IMR-90 (cell line): ENCODE results near the gene DDX54.

Experiments used
- BHLHE40 ChIP-seq: fragments of 150-350 bp; IDR thresholded peaks from 2 replicates; pipeline ENCODE4 v1.6.1; 2016; ENCODE audit warnings: mild to moderate bottlenecking, low read depth, low read length
- CEBPB ChIP-seq: IDR thresholded peaks from 2 replicates; pipeline ENCODE4 v1.6.1; 2012; ENCODE audit warnings: low read depth, low read length, improper control_type of control experiment
- CHD1 ChIP-seq: IDR thresholded peaks from 2 replicates; pipeline ENCODE4 v1.6.1; 2012; ENCODE audit warnings: low read depth, low read length, improper control_type of control experiment
- CTCF ChIP-seq: conservative IDR thresholded peaks from 2 replicates; pipeline ENCODE4 v1.5.1; 2012; ENCODE audit warnings: mild to moderate bottlenecking, low read depth, low read length, improper control_type of control experiment
- MAFK ChIP-seq: IDR thresholded peaks from 2 replicates; pipeline ENCODE4 v1.6.1; 2012; ENCODE audit warnings: low read depth, low read length, improper control_type of control experiment
- MAZ ChIP-seq: IDR thresholded peaks from 2 replicates; pipeline ENCODE4 v1.6.1; 2012; ENCODE audit warnings: low read depth, mild to moderate bottlenecking, low read length, improper control_type of control experiment, moderate library complexity, borderline replicate concordance
- MXI1 ChIP-seq: IDR thresholded peaks from 2 replicates; pipeline ENCODE4 v1.6.1; 2012; ENCODE audit warnings: low read depth, mild to moderate bottlenecking, low read length, moderate library complexity, borderline replicate concordance
- NFE2L2 ChIP-seq: fragments of 150-350 bp; IDR thresholded peaks from 2 replicates; pipeline ENCODE4 v1.6.1; 2016; ENCODE audit warnings: low read depth, mild to moderate bottlenecking, low read length
- POLR2A ChIP-seq: IDR thresholded peaks from 2 replicates; pipeline ENCODE4 v1.6.1; 2012; ENCODE audit warnings: mild to moderate bottlenecking, low read depth, low read length
- RAD21 ChIP-seq: IDR thresholded peaks from 2 replicates; pipeline ENCODE4 v1.6.1; 2012; ENCODE audit warnings: low read length, improper control_type of control experiment
- RCOR1 ChIP-seq: IDR thresholded peaks from 2 replicates; pipeline ENCODE4 v1.6.1; 2012; ENCODE audit warnings: mild to moderate bottlenecking, low read length, improper control_type of control experiment; ENCODE audit not compliant: insufficient replicate concordance
- RFX5 ChIP-seq: IDR thresholded peaks from 2 replicates; pipeline ENCODE4 v1.8.0; 2012; ENCODE audit warnings: low read depth, mild to moderate bottlenecking, low read length, moderate library complexity
- SMC3 ChIP-seq: fragments of 150-350 bp; IDR thresholded peaks from 2 replicates; pipeline ENCODE4 v1.6.1; 2016; ENCODE audit warnings: low read depth, mild to moderate bottlenecking, antibody characterized with exemption, low read length, moderate library complexity
- USF2 ChIP-seq: fragments of 150-350 bp; IDR thresholded peaks from 2 replicates; pipeline ENCODE4 v1.6.1; 2017; ENCODE audit warnings: mild to moderate bottlenecking, antibody characterized with exemption, low read length, low read depth

- TF ChIP-seq RAD21 (no peak), CTCF (no peak), RFX5 (no peak), POLR2A (no peak), CHD1 (no peak), USF2 (no peak), RCOR1 (no peak), BHLHE40 (no peak), SMC3 (no peak), MXI1 (no peak), MAFK (no peak), MAZ (no peak), CEBPB (no peak), NFE2L2 (no peak)
Observed at GRCh38 chr12:113127791-113128199, 57.5 kb downstream of the DDX54 start.
